SJCRH30 (cell line): ENCODE measurements around the gene CENPF. TPM values are rescaled to one million over a fixed set of nuclear protein-coding genes. Genes with fewer than 3 reads are reported as not detected.

ENCODE experiments used
- DNase-seq, 2 experiments: peaks; one replicate each; pipeline ENCODE4 v3.0.0-alpha.2; 2015 to 2020
- H3K27ac ChIP-seq: fragments of 250-450 bp; sonication (Bioruptor Pico); 2 replicates; pipeline ENCODE4 v1.5.1; 2020; ENCODE audit warnings: mild to moderate bottlenecking, moderate library complexity
- H3K27me3 ChIP-seq: fragments of 250-450 bp; sonication (Bioruptor Pico); 2 replicates; pipeline ENCODE4 v1.5.1; 2020; ENCODE audit warnings: mild to moderate bottlenecking, moderate library complexity
- H3K36me3 ChIP-seq: fragments of 250-450 bp; sonication (Bioruptor Pico); 2 replicates; pipeline ENCODE4 v1.5.1; 2020; ENCODE audit warnings: mild to moderate bottlenecking, moderate library complexity
- H3K4me1 ChIP-seq: fragments of 250-450 bp; sonication (Bioruptor Pico); 2 replicates; pipeline ENCODE4 v1.5.1; 2020; ENCODE audit warnings: mild to moderate bottlenecking, moderate library complexity
- H3K4me3 ChIP-seq: fragments of 250-450 bp; sonication (Bioruptor Pico); 2 replicates; pipeline ENCODE4 v1.5.1; 2020; ENCODE audit warnings: mild to moderate bottlenecking, moderate library complexity
- H3K9me3 ChIP-seq: fragments of 250-450 bp; sonication (Bioruptor Pico); replicated peaks from 2 replicates; pipeline ENCODE4 v1.5.1; 2020; ENCODE audit warnings: mild to moderate bottlenecking, moderate library complexity
- total RNA-seq: library from RNA; depleted of rRNA; stranded (reverse); fragments of >200 nt; shearing (Covaris generic); gene quantifications from 2 replicates; pipeline ENCODE4 v1.2.3, GENCODE V29; 2014

CENPF gene
- total RNA-seq, 1 experiment from 2014 or later = 231 TPM

DNA sequence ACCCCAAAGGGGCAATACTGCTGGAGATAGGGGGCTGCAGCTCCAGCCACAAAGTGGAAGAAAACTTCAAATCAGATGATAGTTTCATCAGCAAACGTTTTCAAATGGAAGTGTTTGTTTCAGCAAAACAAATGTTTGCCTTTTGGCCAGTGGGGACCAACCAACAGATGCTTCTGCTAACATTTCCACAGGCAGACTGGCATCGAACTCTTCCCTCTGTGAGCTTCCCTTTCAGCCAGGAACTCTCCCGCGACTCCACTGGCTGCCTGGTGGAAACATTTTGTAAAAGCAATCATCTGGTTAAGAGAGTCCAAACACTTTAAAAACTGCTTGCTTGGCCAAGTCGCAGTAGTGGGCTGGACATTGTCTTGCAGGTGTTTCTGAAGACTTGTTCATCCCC lies 30.7 kb downstream of the CENPF start:
- Histone ChIP-seq H3K4me3 (no peak overlapping the region), H3K27me3 (no peaks in the 10 kb centered on the region), H3K9me3 (no peaks in the 10 kb centered on the region), H3K4me1 (no peaks in the 10 kb centered on the region), H3K27ac (no peak overlapping the region), H3K36me3 (peaks cover 100% of the 10 kb centered on the region)
- DNase-seq = no peak

DNA sequence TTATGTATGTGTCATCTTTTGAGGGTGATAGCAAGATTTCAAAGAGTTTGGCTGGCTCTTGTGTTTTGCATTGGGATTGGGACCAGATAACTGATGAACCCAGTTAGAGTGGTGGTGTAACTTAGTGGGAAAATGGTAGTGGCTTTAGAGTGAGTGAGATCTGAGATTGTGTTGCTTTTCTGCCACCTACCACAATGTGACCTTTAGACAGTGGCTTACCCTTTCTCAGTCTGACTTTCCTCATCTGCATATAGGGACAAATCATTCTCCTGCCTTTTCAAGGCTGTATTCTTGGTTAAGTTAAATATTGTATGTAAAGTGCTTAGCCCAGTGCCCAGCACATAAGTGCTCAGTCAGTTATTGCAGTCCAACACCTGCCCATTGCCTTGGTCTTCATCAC lies 31.3 kb downstream of the CENPF start:
- no peak overlapping the region for H3K4me3 ChIP-seq
- H3K27ac ChIP-seq = no peak overlapping the region
- no peaks in the 10 kb centered on the region for H3K27me3 ChIP-seq
- peaks cover 100% of the 10 kb centered on the region for H3K36me3 ChIP-seq
- H3K9me3 ChIP-seq = no peaks in the 10 kb centered on the region
- no peak for DNase-seq
- H3K4me1 ChIP-seq = no peaks in the 10 kb centered on the region

DNA sequence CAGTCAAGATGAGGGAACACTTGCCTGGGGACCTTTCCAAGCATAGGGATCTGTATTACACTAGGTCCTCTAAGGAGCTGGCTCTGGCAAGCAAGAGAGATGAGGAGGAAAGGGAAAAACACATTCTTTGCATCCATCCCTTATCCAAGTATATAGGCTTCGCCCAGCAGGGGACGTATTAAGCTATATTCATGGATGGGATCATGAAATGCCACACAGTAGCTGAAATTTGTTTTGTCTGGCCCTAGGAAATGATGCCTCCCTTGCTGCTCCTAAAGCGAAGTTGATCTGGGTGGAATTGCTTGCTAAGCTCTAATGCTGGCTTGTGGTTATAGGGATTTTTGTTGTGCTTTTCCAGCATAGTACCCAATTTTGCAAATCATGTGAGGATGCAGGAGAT lies 32.1 kb downstream of the CENPF start:
- Histone ChIP-seq H3K36me3 (peaks cover 100% of the 10 kb centered on the region), H3K4me1 (no peaks in the 10 kb centered on the region), H3K27ac (no peak overlapping the region), H3K27me3 (no peaks in the 10 kb centered on the region), H3K9me3 (no peaks in the 10 kb centered on the region), H3K4me3 (no peak overlapping the region)
- no peak for DNase-seq

DNA sequence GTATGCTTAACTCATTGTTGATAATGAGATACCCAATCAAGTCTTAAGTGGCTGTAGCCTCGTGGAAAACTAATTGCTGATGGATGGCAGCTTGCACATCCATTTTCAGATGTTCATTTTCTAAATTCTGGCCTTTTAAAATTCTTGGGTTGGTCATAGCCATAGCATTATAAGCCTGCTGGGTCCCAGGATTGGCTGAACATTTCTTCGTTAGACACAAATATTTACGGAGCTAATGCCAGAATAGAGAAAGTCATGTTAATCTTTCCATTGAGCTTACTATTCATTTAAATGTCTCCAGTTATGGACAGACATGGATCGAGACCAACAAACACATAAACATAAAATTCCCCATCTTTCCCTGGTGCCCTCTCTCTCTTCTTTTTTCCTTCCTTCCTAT lies 32.5 kb downstream of the CENPF start:
- DNase-seq = no peak
- Histone ChIP-seq H3K4me3 (no peak overlapping the region), H3K9me3 (no peaks in the 10 kb centered on the region), H3K36me3 (peaks cover 100% of the 10 kb centered on the region), H3K4me1 (no peaks in the 10 kb centered on the region), H3K27ac (no peak overlapping the region), H3K27me3 (no peaks in the 10 kb centered on the region)

DNA sequence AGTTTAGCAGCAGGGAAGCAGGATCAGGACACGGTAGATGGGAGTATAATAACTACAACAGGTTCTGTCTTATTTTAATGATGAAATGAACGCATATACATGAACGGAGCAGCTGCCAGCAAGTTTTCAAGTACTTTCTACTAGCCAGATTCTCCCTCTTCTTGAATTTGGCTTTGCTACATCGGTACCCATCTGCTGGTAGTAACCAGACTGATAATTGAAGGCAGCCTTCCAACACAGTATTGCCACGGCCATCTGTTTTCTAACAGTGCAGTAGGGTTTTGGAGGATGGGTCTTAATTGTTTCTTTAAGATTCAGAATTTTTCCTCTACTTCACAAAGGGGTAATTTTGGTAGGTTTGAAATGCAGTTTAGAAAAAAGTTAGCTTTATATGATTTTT lies 33.4 kb downstream of the CENPF start:
- DNase-seq = no peak
- Histone ChIP-seq H3K27ac (no peak overlapping the region), H3K27me3 (no peaks in the 10 kb centered on the region), H3K4me3 (no peak overlapping the region), H3K4me1 (no peaks in the 10 kb centered on the region), H3K9me3 (no peaks in the 10 kb centered on the region), H3K36me3 (peaks cover 100% of the 10 kb centered on the region)

DNA sequence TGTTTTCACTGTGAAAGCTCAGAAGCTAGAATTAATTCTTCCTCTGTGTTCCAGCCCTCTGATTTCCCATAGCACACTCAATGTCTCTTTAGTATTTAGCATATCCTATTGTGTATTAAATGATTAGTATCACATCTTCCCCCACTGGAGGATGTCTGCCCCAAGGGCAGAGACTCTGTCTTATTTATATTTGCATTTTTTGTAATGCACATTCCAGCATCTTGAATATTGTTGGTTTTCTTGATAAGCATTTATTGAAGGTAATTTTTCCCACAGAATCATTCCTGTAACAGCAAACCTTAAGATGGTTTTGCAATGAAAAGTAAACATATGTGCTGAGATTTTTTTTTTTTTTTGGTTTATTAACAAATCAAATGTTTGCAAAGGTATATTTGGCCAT lies 34.1 kb downstream of the CENPF start:
- Histone ChIP-seq H3K36me3 (peaks cover 100% of the 10 kb centered on the region), H3K4me1 (no peaks in the 10 kb centered on the region), H3K27ac (no peak overlapping the region), H3K9me3 (no peaks in the 10 kb centered on the region), H3K27me3 (no peaks in the 10 kb centered on the region), H3K4me3 (no peak overlapping the region)
- no peak for DNase-seq

DNA sequence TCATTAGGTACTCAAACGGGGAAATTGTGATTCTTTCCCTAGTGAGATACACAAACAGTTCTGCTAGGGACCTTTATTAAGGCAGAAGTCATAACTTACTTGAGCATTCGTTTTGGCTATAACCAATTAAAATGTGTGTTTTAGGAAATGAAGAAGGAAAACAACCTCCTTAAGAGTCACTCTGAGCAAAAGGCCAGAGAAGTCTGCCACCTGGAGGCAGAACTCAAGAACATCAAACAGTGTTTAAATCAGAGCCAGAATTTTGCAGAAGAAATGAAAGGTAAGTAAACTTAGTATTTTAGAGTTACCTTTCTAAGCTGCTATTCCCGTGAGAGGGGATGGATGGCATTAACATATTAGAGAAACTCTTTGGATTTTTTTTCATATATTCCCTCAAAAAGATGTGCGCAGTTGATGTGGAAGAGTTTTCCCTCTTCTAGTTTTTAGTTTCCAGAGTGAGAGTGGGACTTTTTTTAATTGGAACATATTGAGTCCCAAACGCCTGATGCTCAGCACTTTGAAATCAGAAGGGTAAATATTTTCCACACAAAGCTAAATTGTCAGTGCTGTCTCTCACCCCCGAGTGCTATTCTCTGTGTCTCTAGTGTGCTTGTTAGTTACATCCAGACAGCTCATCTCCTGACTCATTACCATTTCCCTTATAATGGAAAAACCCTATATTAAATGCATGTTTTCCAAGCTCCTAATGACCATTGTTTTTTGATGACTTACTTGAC lies 34.9 kb downstream of the CENPF start:
- peak in 1 of 2 experiments; percentile 48 for DNase-seq

DNA sequence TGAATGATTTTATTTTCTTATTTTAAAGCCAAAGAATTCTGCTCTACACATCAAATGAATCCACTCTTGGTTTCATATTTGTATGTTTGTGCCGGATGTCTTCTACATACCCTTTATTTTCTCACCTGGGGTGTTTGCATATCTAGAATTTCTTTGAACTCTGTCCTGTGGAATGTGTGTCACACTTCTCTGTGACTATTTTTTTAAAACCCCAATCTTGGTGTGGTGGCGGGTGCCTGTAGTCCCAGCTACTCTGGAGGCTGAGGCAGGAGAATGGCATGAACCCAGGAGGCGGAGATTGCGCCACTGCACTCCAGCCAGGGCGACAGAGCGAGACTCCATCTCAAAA lies 35.4 kb downstream of the CENPF start:
- Histone ChIP-seq H3K4me1 (no peaks in the 10 kb centered on the region), H3K4me3 (no peak overlapping the region), H3K27ac (no peak overlapping the region), H3K27me3 (no peaks in the 10 kb centered on the region), H3K36me3 (peaks cover 100% of the 10 kb centered on the region), H3K9me3 (no peaks in the 10 kb centered on the region)
- no peak for DNase-seq

More for the DNA sequence above, 34.9 kb downstream of the CENPF start:
- peaks cover 100% of the 10 kb centered on the region for H3K36me3 ChIP-seq
- H3K9me3 ChIP-seq = no peaks in the 10 kb centered on the region
- H3K27me3 ChIP-seq = no peaks in the 10 kb centered on the region
- no peak overlapping the region for H3K4me3 ChIP-seq
- H3K27ac ChIP-seq = no peak overlapping the region
- no peaks in the 10 kb centered on the region for H3K4me1 ChIP-seq

DNA sequence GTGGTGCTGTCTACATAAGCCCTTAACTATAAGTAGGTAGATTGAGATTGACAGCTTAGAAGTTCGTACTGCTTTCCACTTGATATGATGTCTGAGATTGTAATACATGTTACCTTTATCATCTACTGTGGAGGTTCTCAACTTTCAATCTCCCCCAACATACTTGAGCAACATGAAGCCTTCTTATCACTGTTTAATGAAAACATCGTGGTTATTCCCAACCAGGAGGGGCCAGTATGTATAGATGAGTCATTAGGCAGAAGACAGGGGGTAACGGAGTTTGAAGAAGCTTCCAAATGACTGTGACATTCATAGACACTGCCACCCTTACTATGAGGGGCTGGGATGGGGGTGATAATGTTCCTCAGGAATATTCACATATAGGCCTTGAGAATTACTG lies 36.0 kb downstream of the CENPF start:
- Histone ChIP-seq H3K36me3 (peaks cover 100% of the 10 kb centered on the region), H3K27me3 (no peaks in the 10 kb centered on the region), H3K4me3 (no peak overlapping the region), H3K9me3 (no peaks in the 10 kb centered on the region), H3K27ac (no peak overlapping the region), H3K4me1 (no peaks in the 10 kb centered on the region)
- no peak for DNase-seq

DNA sequence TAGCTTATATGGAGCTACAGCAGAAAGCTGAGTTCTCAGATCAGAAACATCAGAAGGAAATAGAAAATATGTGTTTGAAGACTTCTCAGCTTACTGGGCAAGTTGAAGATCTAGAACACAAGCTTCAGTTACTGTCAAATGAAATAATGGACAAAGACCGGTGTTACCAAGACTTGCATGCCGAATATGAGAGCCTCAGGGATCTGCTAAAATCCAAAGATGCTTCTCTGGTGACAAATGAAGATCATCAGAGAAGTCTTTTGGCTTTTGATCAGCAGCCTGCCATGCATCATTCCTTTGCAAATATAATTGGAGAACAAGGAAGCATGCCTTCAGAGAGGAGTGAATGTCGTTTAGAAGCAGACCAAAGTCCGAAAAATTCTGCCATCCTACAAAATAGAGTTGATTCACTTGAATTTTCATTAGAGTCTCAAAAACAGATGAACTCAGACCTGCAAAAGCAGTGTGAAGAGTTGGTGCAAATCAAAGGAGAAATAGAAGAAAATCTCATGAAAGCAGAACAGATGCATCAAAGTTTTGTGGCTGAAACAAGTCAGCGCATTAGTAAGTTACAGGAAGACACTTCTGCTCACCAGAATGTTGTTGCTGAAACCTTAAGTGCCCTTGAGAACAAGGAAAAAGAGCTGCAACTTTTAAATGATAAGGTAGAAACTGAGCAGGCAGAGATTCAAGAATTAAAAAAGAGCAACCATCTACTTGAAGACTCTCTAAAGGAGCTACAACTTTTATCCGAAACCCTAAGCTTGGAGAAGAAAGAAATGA lies 37.6 kb downstream of the CENPF start:
- no peak for DNase-seq
- H3K4me1 ChIP-seq = no peaks in the 10 kb centered on the region
- peaks cover 100% of the 10 kb centered on the region for H3K36me3 ChIP-seq
- H3K27me3 ChIP-seq = no peaks in the 10 kb centered on the region
- H3K4me3 ChIP-seq = no peak overlapping the region
- H3K9me3 ChIP-seq = no peaks in the 10 kb centered on the region
- H3K27ac ChIP-seq = no peak overlapping the region

DNA sequence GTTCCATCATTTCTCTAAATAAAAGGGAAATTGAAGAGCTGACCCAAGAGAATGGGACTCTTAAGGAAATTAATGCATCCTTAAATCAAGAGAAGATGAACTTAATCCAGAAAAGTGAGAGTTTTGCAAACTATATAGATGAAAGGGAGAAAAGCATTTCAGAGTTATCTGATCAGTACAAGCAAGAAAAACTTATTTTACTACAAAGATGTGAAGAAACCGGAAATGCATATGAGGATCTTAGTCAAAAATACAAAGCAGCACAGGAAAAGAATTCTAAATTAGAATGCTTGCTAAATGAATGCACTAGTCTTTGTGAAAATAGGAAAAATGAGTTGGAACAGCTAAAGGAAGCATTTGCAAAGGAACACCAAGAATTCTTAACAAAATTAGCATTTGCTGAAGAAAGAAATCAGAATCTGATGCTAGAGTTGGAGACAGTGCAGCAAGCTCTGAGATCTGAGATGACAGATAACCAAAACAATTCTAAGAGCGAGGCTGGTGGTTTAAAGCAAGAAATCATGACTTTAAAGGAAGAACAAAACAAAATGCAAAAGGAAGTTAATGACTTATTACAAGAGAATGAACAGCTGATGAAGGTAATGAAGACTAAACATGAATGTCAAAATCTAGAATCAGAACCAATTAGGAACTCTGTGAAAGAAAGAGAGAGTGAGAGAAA lies 38.4 kb downstream of the CENPF start:
- Histone ChIP-seq H3K9me3 (no peaks in the 10 kb centered on the region), H3K4me1 (no peaks in the 10 kb centered on the region), H3K27me3 (no peaks in the 10 kb centered on the region), H3K36me3 (peaks cover 100% of the 10 kb centered on the region), H3K4me3 (no peak overlapping the region), H3K27ac (no peak overlapping the region)
- no peak for DNase-seq

DNA sequence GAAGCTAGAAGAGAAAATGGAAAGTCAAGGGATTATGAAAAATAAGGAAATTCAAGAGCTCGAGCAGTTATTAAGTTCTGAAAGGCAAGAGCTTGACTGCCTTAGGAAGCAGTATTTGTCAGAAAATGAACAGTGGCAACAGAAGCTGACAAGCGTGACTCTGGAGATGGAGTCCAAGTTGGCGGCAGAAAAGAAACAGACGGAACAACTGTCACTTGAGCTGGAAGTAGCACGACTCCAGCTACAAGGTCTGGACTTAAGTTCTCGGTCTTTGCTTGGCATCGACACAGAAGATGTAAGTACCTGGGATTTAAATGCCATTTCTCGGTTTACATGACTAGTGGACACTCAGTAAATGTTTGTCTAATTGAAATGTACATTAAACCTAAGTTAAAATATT lies 40.0 kb downstream of the CENPF start:
- H3K27ac ChIP-seq = no peak overlapping the region
- no peaks in the 10 kb centered on the region for H3K4me1 ChIP-seq
- no peaks in the 10 kb centered on the region for H3K9me3 ChIP-seq
- DNase-seq = no peak
- no peaks in the 10 kb centered on the region for H3K27me3 ChIP-seq
- peaks cover 100% of the 10 kb centered on the region for H3K36me3 ChIP-seq
- no peak overlapping the region for H3K4me3 ChIP-seq

DNA sequence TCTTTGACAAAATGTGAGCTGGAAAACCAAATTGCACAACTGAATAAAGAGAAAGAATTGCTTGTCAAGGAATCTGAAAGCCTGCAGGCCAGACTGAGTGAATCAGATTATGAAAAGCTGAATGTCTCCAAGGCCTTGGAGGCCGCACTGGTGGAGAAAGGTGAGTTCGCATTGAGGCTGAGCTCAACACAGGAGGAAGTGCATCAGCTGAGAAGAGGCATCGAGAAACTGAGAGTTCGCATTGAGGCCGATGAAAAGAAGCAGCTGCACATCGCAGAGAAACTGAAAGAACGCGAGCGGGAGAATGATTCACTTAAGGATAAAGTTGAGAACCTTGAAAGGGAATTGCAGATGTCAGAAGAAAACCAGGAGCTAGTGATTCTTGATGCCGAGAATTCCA lies 42.7 kb downstream of the CENPF start:
- no peaks in the 10 kb centered on the region for H3K27me3 ChIP-seq
- no peak overlapping the region for H3K4me3 ChIP-seq
- no peak for DNase-seq
- H3K36me3 ChIP-seq = peaks cover 98% of the 10 kb centered on the region
- H3K27ac ChIP-seq = no peak overlapping the region
- no peaks in the 10 kb centered on the region for H3K9me3 ChIP-seq
- H3K4me1 ChIP-seq = no peaks in the 10 kb centered on the region

DNA sequence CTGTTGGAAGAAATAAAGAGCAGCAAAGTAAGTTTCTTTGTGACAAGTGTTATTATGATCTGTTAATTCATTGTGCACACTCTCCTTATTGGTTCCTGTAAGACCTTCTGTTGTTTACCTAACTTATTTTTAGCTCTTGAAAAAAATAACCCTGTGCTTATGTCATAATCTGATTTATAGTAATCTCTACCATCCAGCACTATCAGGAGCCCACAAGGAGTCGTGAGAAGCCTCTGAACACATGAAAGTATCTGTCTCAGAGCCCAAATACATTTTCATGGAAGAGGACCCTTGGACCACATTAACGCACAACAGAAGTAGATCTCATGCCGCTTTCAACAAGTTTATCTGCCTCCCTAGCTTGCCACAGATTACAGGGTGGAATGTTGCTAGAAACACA lies 45.8 kb downstream of the CENPF start:
- Histone ChIP-seq H3K27me3 (no peaks in the 10 kb centered on the region), H3K27ac (no peak overlapping the region), H3K4me3 (no peak overlapping the region), H3K9me3 (no peaks in the 10 kb centered on the region), H3K4me1 (no peaks in the 10 kb centered on the region), H3K36me3 (peaks cover 92% of the 10 kb centered on the region)
- no peak for DNase-seq

DNA sequence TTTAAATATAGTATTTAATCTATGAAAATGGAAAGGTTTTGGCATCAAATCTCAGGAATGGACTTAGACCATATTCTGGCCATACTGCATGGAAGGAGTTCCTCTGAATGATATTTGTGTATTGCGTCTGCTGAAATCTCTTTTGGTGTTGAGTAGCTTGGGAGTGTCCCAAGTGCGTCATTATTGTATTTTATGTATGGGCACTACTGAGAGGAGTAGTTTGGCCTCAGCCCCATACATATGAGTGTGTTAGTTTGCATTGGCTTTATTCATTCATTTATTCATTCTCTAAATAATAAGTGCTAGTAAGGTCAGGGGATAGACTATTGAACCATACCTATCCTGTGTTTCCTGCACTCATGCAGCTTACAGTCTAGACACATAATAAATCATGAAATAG lies 46.6 kb downstream of the CENPF start:
- Histone ChIP-seq H3K4me3 (no peak overlapping the region), H3K27me3 (no peaks in the 10 kb centered on the region), H3K4me1 (no peaks in the 10 kb centered on the region), H3K27ac (no peak overlapping the region), H3K9me3 (no peaks in the 10 kb centered on the region), H3K36me3 (peaks cover 92% of the 10 kb centered on the region)
- no peak for DNase-seq
